GM12891 (cell line): ENCODE results near the gene MYCN.

Experiments used
- DNase-seq: peaks from one replicate; pipeline ENCODE4 v3.0.0; 2011; ENCODE audit warnings: low spot score; ENCODE audit not compliant: insufficient read length
- FAIRE-seq: peaks from 2 replicates; lab custom pipeline; 2011; peaks lifted over from hg19 to GRCh38; lab: Jason Lieb, UNC
- PAX5 ChIP-seq: IDR thresholded peaks from 2 replicates; pipeline ENCODE4 v1.6.1; 2011; ENCODE audit warnings: low read length, moderate library complexity, mild to moderate bottlenecking; ENCODE audit not compliant: insufficient read depth, severe bottlenecking
- POLR2A ChIP-seq: IDR thresholded peaks from 2 replicates; pipeline ENCODE4 v1.6.1; 2011; ENCODE audit warnings: low read depth, low read length, control low read depth
- POLR2AphosphoS5 ChIP-seq: IDR thresholded peaks from 2 replicates; pipeline ENCODE4 v1.6.1; 2011; ENCODE audit warnings: low read depth, low read length, control low read depth
- POU2F2 ChIP-seq: IDR thresholded peaks from 2 replicates; pipeline ENCODE4 v1.6.1; 2011; ENCODE audit warnings: low read depth, mild to moderate bottlenecking, control low read depth, low read length, moderate library complexity
- SPI1 ChIP-seq: IDR thresholded peaks from 2 replicates; pipeline ENCODE4 v1.6.1; 2011; ENCODE audit warnings: low read depth, low read length, control low read depth
- TAF1 ChIP-seq: IDR thresholded peaks from 2 replicates; pipeline ENCODE4 v1.6.1; 2011; ENCODE audit warnings: low read depth, low read length, control low read depth

MYCN gene

DNA sequence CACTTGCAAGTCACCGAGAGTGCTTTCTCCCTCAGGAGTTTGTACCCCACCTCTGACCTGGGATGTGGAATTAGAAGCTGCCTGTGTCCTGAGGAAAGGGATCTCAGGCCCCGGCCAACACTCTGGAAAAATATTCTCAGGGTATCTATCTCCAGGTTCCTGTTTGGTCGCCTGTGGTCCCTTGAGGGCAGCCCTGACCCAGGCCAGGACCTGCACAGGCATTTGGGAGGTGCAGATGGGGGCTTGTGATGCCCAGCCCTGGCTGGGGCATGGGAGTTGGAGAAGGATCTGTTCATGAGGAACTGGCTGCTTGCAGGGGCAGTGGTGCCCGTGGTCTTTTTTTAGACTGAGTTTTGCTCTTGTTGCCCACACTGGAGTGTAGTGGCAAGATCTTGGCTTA, 46.3 kb downstream of the MYCN start:
- DNase-seq (no peak), FAIRE-seq (no peak)
- TF ChIP-seq SPI1 (no peak), TAF1 (no peak), POLR2A (no peak), POLR2AphosphoS5 (no peak), PAX5 (no peak), POU2F2 (no peak)

DNA sequence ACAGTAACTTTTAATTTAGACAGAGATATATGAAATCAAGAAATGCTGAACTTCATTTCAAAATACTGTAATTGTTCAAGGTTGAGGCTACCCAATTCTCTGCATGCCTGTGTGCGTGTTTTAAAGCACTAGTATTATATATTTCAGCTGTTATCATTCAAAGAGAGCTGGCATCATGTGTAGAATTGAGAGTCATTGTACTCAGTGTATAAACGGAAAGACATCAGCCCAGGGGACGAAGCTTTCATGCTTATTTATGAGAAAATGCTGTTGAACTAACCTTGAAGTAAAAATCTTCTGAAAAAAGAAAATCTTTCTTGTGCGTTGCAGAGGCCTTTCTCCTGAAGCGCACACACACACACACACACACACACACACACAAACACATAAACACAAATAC, 48.4 kb downstream of the MYCN start:
- DNase-seq (no peak), FAIRE-seq (no peak)

DNA sequence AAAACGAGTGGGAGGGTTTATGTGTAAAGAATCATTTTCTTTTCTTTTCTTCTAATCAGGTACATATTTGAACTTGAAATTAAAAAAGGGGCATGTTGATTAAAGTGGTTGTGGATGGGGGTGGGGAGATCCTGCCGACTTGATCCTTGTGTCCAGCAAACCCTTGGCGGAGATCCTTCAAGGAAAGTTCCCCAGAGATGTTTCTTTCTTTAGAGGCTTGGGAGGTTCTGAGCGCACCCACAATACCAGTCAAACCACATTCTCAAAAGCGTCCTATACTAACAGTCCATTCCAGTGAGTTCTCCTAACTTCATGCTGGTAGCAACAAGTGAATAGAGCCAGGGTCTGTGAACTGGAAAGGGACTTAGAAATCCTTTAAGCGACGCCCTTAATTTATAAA, 49.2 kb downstream of the MYCN start:
- no peak for TF ChIP-seq POLR2A
- no peak for TF ChIP-seq PAX5
- TF ChIP-seq POU2F2 = no peak
- no peak for TF ChIP-seq TAF1
- no peak for TF ChIP-seq POLR2AphosphoS5
- TF ChIP-seq SPI1 = no peak
- no peak for FAIRE-seq
- DNase-seq = no peak

More for the DNA sequence above, 48.4 kb downstream of the MYCN start:
- TF ChIP-seq POLR2AphosphoS5 = no peak
- no peak for TF ChIP-seq POLR2A
- no peak for TF ChIP-seq TAF1
- no peak for TF ChIP-seq SPI1
- TF ChIP-seq POU2F2 = no peak
- no peak for TF ChIP-seq PAX5

GRCh38 chr2:15990151-15991101, 50.1 kb downstream of the MYCN start:
- no peak for FAIRE-seq
- no peak for DNase-seq
- TF ChIP-seq PAX5 (no peak), TAF1 (no peak), SPI1 (no peak), POLR2A (no peak), POLR2AphosphoS5 (no peak), POU2F2 (no peak)

DNA sequence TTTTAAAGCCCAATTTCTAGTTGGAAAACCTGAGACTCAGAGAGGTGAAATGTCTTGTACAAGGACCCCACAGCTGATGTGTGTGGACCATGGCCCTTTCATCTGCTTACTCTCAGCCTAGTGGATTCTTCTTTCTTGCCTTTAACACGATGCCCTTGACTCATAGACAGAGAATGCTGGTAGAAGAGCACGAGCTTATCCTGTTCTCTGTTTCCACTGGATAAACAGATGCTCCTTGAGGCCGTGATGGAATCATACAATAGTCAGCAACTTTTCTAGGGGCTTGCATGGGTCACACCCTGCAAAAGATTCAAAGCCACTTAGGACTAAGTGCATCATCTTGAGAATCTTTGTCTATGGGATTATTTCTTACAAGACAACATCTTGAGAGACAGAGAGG, 50.9 kb downstream of the MYCN start:
- FAIRE-seq (no peak), DNase-seq (no peak)
- TF ChIP-seq POLR2A (no peak), SPI1 (no peak), PAX5 (no peak), POU2F2 (no peak), POLR2AphosphoS5 (no peak)

DNA sequence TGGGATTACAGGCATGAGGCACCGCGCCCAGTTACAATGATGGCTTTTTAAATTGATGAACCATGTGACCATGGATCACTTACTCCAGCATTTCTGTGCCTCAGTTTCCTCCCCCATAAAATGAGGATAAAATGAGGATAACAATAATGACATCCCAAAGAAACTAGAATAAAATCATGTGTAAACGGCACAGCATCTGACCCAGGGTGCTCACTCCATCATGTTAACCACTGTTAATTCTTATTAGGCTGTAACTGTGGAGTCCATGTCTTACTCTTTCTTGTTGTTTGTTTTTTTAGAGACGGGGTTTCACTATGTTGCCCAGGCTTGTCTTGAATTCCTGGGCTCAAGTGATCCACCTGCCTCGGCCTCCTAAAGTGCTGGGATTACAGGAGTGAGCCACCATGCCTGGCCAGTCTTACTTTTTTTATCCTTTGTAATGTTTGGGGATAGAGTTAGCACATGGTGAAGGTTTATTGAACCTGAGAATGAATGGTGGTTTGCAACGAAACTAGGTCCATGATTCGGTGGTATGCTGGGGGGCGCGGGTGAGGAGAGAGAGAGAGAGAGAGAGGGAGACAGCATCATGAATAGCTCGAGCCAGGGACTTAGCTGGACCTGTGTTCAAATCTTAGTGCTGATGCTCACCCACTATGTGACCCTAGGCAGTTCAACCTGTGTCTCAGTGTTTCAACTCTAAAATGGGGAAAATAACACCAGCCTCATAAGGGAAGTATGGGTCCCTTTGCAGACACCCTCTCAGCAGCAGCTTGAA, 52.3 kb downstream of the MYCN start:
- no peak for FAIRE-seq
- DNase-seq = no peak
- TF ChIP-seq TAF1 = no peak
- no peak for TF ChIP-seq SPI1
- TF ChIP-seq PAX5 = no peak
- TF ChIP-seq POU2F2 = no peak
- TF ChIP-seq POLR2AphosphoS5 = no peak
- no peak for TF ChIP-seq POLR2A

GRCh38 chr2:15993232-15993610, 52.9 kb downstream of the MYCN start:
- no peak for DNase-seq
- no peak for TF ChIP-seq POLR2AphosphoS5
- no peak for TF ChIP-seq POU2F2
- TF ChIP-seq POLR2A = no peak
- TF ChIP-seq TAF1 = no peak
- TF ChIP-seq PAX5 = no peak
- TF ChIP-seq SPI1 = no peak
- FAIRE-seq = no peak

- DNase-seq = no peak
- no peak for FAIRE-seq
- no peak for TF ChIP-seq POLR2A
- no peak for TF ChIP-seq SPI1
- TF ChIP-seq TAF1 = no peak
- no peak for TF ChIP-seq POLR2AphosphoS5
- TF ChIP-seq POU2F2 = no peak
- TF ChIP-seq PAX5 = no peak
Measured at GRCh38 chr2:15993666-15994065, 53.3 kb downstream of the MYCN start.

DNA sequence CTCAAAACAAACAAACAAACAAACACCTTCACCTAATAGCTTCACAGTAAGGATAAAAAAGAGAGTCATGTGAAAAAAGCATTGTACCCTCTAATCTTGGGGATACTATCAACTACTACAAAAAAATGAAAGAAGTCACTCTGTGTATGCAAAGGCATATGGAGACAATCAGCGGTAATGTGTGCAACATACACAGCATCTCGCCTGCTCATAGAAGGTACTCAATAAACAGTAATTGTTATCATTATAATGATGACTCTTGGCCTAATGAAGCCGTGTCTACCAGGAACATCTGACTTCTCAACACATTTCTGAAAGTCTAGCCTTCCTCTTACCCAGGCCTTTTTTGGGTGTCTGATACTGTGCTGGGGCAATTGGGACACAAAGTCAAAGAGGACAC, 55.3 kb downstream of the MYCN start:
- DNase-seq = no peak
- TF ChIP-seq POU2F2 (no peak), PAX5 (no peak), TAF1 (no peak), POLR2A (no peak)
- no peak for FAIRE-seq
